Measurements from ENCODE around the gene RASSF5.
"Not testable (repeated sequence)": the region's sequence is repeated elsewhere in the genome, so short reads cannot be mapped to it uniquely, and the experiment has no call there.

RASSF5 gene

GRCh38 chr1:206477110-206477509 lies 30.2 kb upstream of the RASSF5 start:
- no peak for DNase-seq

- DNase-seq = no peak
Observed at GRCh38 chr1:206477581-206478380, 29.6 kb upstream of the RASSF5 start.

- no peak for DNase-seq
Observed at GRCh38 chr1:206478746-206479145, 28.6 kb upstream of the RASSF5 start.

GRCh38 chr1:206479183-206480125 lies 27.9 kb upstream of the RASSF5 start:
- DNase-seq = peak; percentile 65

- no peak for DNase-seq
Observed at GRCh38 chr1:206480211-206480610, 27.1 kb upstream of the RASSF5 start.

- DNase-seq = no peak
Observed at GRCh38 chr1:206482611-206483010, 24.7 kb upstream of the RASSF5 start.

GRCh38 chr1:206483864-206484263 lies 23.5 kb upstream of the RASSF5 start:
- not testable (repeated sequence) for DNase-seq

- no peak for DNase-seq
Observed at GRCh38 chr1:206484901-206485300, 22.4 kb upstream of the RASSF5 start.

GRCh38 chr1:206486995-206487788 lies 20.1 kb upstream of the RASSF5 start:
- no peak for DNase-seq

GRCh38 chr1:206487970-206488369 lies 19.4 kb upstream of the RASSF5 start:
- no peak for DNase-seq

GRCh38 chr1:206488466-206488865 lies 18.9 kb upstream of the RASSF5 start:
- no peak for DNase-seq

GRCh38 chr1:206489980-206490770 lies 17.2 kb upstream of the RASSF5 start:
- DNase-seq = peak; percentile 61

- DNase-seq = no peak
Observed at GRCh38 chr1:206490771-206491405, 16.4 kb upstream of the RASSF5 start.

- DNase-seq = no peak
Observed at GRCh38 chr1:206491616-206492015, 15.7 kb upstream of the RASSF5 start.

- no peak for DNase-seq
Observed at GRCh38 chr1:206492589-206492988, 14.7 kb upstream of the RASSF5 start.

- DNase-seq = no peak
Observed at GRCh38 chr1:206493279-206493678, 14.1 kb upstream of the RASSF5 start.

- DNase-seq = no peak
Observed at GRCh38 chr1:206495011-206495461, 12.3 kb upstream of the RASSF5 start.

GRCh38 chr1:206495493-206496046 lies 11.8 kb upstream of the RASSF5 start:
- DNase-seq = no peak

- DNase-seq = no peak
Observed at GRCh38 chr1:206496131-206496793, 11.1 kb upstream of the RASSF5 start.

GRCh38 chr1:206497363-206497762 lies 10.0 kb upstream of the RASSF5 start:
- no peak for DNase-seq

GRCh38 chr1:206497774-206498173 lies 9.6 kb upstream of the RASSF5 start:
- DNase-seq = no peak
